CD14-positive monocyte (primary cell): ENCODE measurements around the gene CYP4F8. TPM values are rescaled to one million over a fixed set of nuclear protein-coding genes. Genes with fewer than 3 reads are reported as not detected.

Source experiments
- DNase-seq, 3 donors: peaks; one replicate each; pipeline ENCODE4 v3.0.0-alpha.2; 2011 to 2022
- H2AFZ ChIP-seq: 2 replicates; pipeline ENCODE4 v1.6.0; 2012; ENCODE audit warnings: mild to moderate bottlenecking, low read depth, low read length, inconsistent platforms; ENCODE audit not compliant: insufficient read depth, poor library complexity, severe bottlenecking
- H3K27ac ChIP-seq, 2 donors: 1 replicate in 1 of 2; 2 replicates in 1 of 2; pipeline ENCODE4 v1.5.1; 2012 to 2013; ENCODE audit warnings: low read length in 2 of 2, control low read depth in 1 of 2, inconsistent platforms in 1 of 2, low read depth in 1 of 2, mild to moderate bottlenecking in 1 of 2
- H3K27me3 ChIP-seq, 2 donors: one replicate each; pipeline versions ENCODE4 v1.6.0 to v1.6.1; 2011 to 2013; ENCODE audit warnings: low read length in 2 of 2; ENCODE audit not compliant: control insufficient read depth in 2 of 2, insufficient read depth in 2 of 2
- H3K36me3 ChIP-seq, 2 donors: replicated peaks in 1 of 2; 1 replicate in 1 of 2; 2 replicates in 1 of 2; pipeline versions ENCODE4 v1.5.1 to v1.6.1; 2012 to 2013; ENCODE audit warnings: low read length in 2 of 2, control low read depth in 1 of 2, inconsistent platforms in 1 of 2, mild to moderate bottlenecking in 1 of 2; ENCODE audit not compliant: insufficient read depth in 2 of 2, control insufficient read depth in 1 of 2
- H3K4me1 ChIP-seq, 2 donors: 1 replicate in 1 of 2; 2 replicates in 1 of 2; pipeline versions ENCODE4 v1.5.1 to v1.6.1; 2012 to 2013; ENCODE audit warnings: low read length in 2 of 2, control low read depth in 1 of 2, inconsistent platforms in 1 of 2, mild to moderate bottlenecking in 1 of 2, moderate library complexity in 1 of 2; ENCODE audit not compliant: insufficient read depth in 2 of 2, control insufficient read depth in 1 of 2
- H3K4me2 ChIP-seq: replicated peaks from 2 replicates; pipeline ENCODE3; 2012; ENCODE audit warnings: low read length, moderate library complexity, mild to moderate bottlenecking; ENCODE audit not compliant: poor library complexity, severe bottlenecking; ENCODE audit errors: extremely low read depth
- H3K4me3 ChIP-seq, 3 experiments: fragments of 200-600 bp in 1 of 3; sonication (generic) in 1 of 3; replicated peaks in 1 of 3; 1 replicate in 2 of 3; 2 replicates in 1 of 3; pipeline ENCODE4 v1.5.1; 2011 to 2013; ENCODE audit warnings: low read length in 3 of 3, mild to moderate bottlenecking in 3 of 3, control low read depth in 2 of 3, low read depth in 2 of 3, inconsistent platforms in 1 of 3, moderate library complexity in 1 of 3
- H3K79me2 ChIP-seq: 2 replicates; pipeline ENCODE4 v1.6.0; 2012; ENCODE audit warnings: mild to moderate bottlenecking, control low read depth, inconsistent platforms, low read length, moderate library complexity; ENCODE audit not compliant: insufficient read depth
- H3K9ac ChIP-seq: 2 replicates; pipeline ENCODE4 v1.6.0; 2017; ENCODE audit warnings: low read length, mild to moderate bottlenecking; ENCODE audit not compliant: insufficient read depth, poor library complexity, severe bottlenecking
- H3K9me3 ChIP-seq, 2 donors: replicated peaks in 1 of 2; 1 replicate in 1 of 2; 2 replicates in 1 of 2; pipeline versions ENCODE4 v1.5.1 to v1.6.1; 2012 to 2013; ENCODE audit warnings: low read length in 2 of 2, control low read depth in 1 of 2; ENCODE audit not compliant: control insufficient read depth in 1 of 2, insufficient read depth in 1 of 2
- H4K20me1 ChIP-seq: 2 replicates; pipeline ENCODE4 v1.6.0; 2012; ENCODE audit warnings: mild to moderate bottlenecking, low read length, control low read depth, moderate library complexity; ENCODE audit not compliant: insufficient read depth
- H3K27ac Mint-ChIP-seq, 7 donors: one replicate each; pipeline ENCODE4 v1.8.0; 2020; ENCODE audit warnings: mild to moderate bottlenecking in 7 of 7, mixed read lengths in 7 of 7, moderate library complexity in 6 of 7, inconsistent platforms in 2 of 7
- H3K27me3 Mint-ChIP-seq, 3 donors: one replicate each; pipeline ENCODE4 v1.8.0; 2021 to 2022; ENCODE audit warnings: low read depth in 3 of 3, mild to moderate bottlenecking in 3 of 3, mixed read lengths in 3 of 3, moderate library complexity in 3 of 3, inconsistent platforms in 1 of 3
- H3K36me3 Mint-ChIP-seq, 2 donors: one replicate each; pipeline ENCODE4 v1.8.0; 2020; ENCODE audit warnings: mixed read lengths in 2 of 2, inconsistent platforms in 1 of 2, mild to moderate bottlenecking in 1 of 2
- H3K4me1 Mint-ChIP-seq: one replicate; pipeline ENCODE4 v1.8.0; 2020; ENCODE audit warnings: mild to moderate bottlenecking, mixed read lengths
- H3K4me3 Mint-ChIP-seq, 2 donors: one replicate each; pipeline ENCODE4 v1.8.0; 2020; ENCODE audit warnings: mild to moderate bottlenecking in 2 of 2, mixed read lengths in 2 of 2, moderate library complexity in 1 of 2
- H3K9me3 Mint-ChIP-seq, 7 donors: one replicate each; pipeline ENCODE4 v1.8.0; 2020 to 2022; ENCODE audit warnings: mixed read lengths in 7 of 7, mild to moderate bottlenecking in 6 of 7, moderate library complexity in 6 of 7, inconsistent platforms in 2 of 7
- WGBS: methylation state at CpG from one replicate; pipeline ENCODE4 v1.1.5; 2013; ENCODE audit warnings: missing lambda C conversion rate; ENCODE audit not compliant: insufficient coverage; 5-methylcytosine and 5-hydroxymethylcytosine counted together
- intact Hi-C, 2 donors: fragments of 100-400 bp; cut with micrococcal nuclease; formaldehyde crosslinking; loops; one replicate each; pipeline versions ENCODE4 v1.15.0 to v1.15.1; 2023
- polyA plus RNA-seq, 3 donors: library from polyadenylated mRNA; depleted of rRNA in 1 of 3; unstranded in 2 of 3; stranded (reverse) in 1 of 3; fragments of 300-500 nt in 2 of 3; fragments of >200 nt in 1 of 3; fragmentation: Illumina TruSeq in 2 of 3; gene quantifications; 1 replicate in 2 of 3; 2 replicates in 1 of 3; pipeline ENCODE4 v1.2.3, GENCODE V29; 2012 to 2021
- TF ChIP-seq, protein P1 (sequence below): fragments of 200-600 bp; IDR thresholded peaks from one replicate; pipeline ENCODE4 v1.8.0; 2022; ENCODE audit warnings: antibody characterized with exemption, mild to moderate bottlenecking

CYP4F8 gene
- polyA plus RNA-seq, 3 donors: not detected

DNA sequence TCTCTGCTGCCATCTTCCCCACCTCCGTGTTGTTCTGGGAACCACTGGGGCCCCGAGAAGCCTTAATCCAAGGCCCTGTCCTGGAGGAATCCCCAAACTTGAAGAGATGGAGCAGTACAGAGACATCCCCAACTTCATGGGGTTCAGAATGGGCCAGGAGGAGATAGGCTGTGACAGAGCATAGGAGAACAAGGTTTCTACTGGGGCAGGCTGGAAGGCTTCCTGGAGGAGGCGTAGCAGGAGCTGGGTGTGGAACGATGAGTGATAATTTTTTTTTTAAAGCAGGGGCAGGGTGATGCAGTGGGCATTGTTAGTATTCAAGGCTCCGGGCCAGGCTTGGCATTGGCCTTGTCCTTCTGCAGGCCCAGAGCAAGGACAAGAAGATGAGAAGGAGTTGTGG is 3.3 kb downstream of the CYP4F8 start:
- Mint-ChIP-seq H3K9me3 (peaks cover 0 to 1% (median 0%) of the 10 kb centered on the region in 7 donors), H3K36me3 (no peaks in the 10 kb centered on the region), H3K4me3 (no peak overlapping the region), H3K4me1 (peaks cover 10% of the 10 kb centered on the region), H3K27me3 (peaks cover 12 to 14% (median 12%) of the 10 kb centered on the region in 3 donors), H3K27ac (no peak overlapping the region)
- TF ChIP-seq, protein P1, sequence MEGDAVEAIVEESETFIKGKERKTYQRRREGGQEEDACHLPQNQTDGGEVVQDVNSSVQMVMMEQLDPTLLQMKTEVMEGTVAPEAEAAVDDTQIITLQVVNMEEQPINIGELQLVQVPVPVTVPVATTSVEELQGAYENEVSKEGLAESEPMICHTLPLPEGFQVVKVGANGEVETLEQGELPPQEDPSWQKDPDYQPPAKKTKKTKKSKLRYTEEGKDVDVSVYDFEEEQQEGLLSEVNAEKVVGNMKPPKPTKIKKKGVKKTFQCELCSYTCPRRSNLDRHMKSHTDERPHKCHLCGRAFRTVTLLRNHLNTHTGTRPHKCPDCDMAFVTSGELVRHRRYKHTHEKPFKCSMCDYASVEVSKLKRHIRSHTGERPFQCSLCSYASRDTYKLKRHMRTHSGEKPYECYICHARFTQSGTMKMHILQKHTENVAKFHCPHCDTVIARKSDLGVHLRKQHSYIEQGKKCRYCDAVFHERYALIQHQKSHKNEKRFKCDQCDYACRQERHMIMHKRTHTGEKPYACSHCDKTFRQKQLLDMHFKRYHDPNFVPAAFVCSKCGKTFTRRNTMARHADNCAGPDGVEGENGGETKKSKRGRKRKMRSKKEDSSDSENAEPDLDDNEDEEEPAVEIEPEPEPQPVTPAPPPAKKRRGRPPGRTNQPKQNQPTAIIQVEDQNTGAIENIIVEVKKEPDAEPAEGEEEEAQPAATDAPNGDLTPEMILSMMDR: no peak
- Histone ChIP-seq H3K9me3 (no peaks in the 10 kb centered on the region), H3K79me2 (no peaks in the 10 kb centered on the region), H2AFZ (no peak overlapping the region), H3K4me1 (no peaks in the 10 kb centered on the region), H3K27me3 (no peaks in the 10 kb centered on the region), H3K9ac (no peak overlapping the region), H3K4me3 (no peak overlapping the region), H4K20me1 (no peaks in the 10 kb centered on the region), H3K4me2 (no peak overlapping the region), H3K27ac (no peak overlapping the region), H3K36me3 (no peaks in the 10 kb centered on the region)
- 88% methylated on average over 2 of the region's 5 CpGs for WGBS
- no peak for DNase-seq
- intact Hi-C loops: no loop called here

DNA sequence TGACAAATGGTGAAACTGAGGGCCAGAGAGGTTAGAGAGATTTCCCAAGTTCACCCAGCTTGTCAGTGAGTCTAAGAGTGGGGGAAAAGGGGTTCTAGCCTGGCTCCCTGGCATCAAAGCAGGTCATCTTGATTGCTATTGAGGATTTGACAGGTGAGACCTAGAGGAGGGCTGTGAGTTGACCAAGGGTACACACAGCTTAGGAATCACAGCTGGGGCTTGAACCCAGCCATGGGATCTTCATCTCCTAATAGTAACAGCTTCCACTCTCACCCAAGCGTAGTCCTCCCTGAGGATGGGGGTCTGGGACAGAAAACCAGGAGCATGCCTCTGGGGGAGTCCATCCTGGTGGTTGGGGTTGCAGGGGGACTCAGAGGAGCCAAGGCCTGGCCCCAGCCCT is 6.8 kb downstream of the CYP4F8 start:
- H3K4me1 Mint-ChIP-seq: peaks cover 7% of the 10 kb centered on the region
- H3K36me3 ChIP-seq: no peaks in the 10 kb centered on the region
- H3K4me3 Mint-ChIP-seq: no peak overlapping the region
- no peak for DNase-seq
- no peak overlapping the region for H2AFZ ChIP-seq
- TF ChIP-seq, protein P1: no peak
- no peaks in the 10 kb centered on the region for H3K4me1 ChIP-seq
- no peak overlapping the region for H3K9ac ChIP-seq
- WGBS: no CpG with 5 or more reads among the region's 1 CpG
- no peaks in the 10 kb centered on the region for H3K27me3 ChIP-seq
- H3K9me3 ChIP-seq: no peaks in the 10 kb centered on the region
- intact Hi-C loops: loop anchor here (10.0 kb wide), 2 partner anchors 563 to 793 kb away; partner anchors contain the start of gene FAM32A (in 1 of the 2)
- no peaks in the 10 kb centered on the region for H3K9me3 Mint-ChIP-seq
- peaks cover 5 to 16% (median 12%) of the 10 kb centered on the region in 3 donors for H3K27me3 Mint-ChIP-seq
- no peak overlapping the region for H3K4me3 ChIP-seq
- H3K27ac Mint-ChIP-seq: no peak overlapping the region
- H3K79me2 ChIP-seq: no peaks in the 10 kb centered on the region
- H3K4me2 ChIP-seq: no peak overlapping the region
- no peak overlapping the region for H3K27ac ChIP-seq
- no peaks in the 10 kb centered on the region for H4K20me1 ChIP-seq
- H3K36me3 Mint-ChIP-seq: no peaks in the 10 kb centered on the region
